Measurements from ENCODE around the gene TENM4. TPM values are rescaled to one million over a fixed set of nuclear protein-coding genes. Genes with fewer than 3 reads are reported as not detected.

TENM4 gene
- total RNA-seq, 4 donors from 2014 or later, result 5.5 to 12.3 (median 8.9) TPM

DNA sequence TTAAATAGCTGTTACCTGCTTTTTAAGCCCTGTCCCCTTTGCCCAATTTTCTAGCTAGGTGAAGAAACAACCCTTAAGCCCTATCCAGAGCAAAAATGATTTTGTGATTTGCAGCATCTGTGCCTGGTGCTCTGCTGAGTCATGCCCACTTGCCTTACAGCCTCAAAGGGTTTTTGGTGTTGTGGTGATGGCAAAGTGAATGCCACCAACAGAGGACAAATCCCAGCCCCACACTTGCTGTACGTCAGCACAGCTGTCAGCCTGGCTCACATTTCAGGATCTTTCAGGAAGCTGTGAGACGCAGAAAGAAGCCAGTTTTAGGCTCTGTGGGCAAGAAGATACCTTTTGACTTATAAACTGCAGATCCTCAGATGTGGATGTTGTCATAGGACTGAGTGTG is 401.7 kb downstream of the TENM4 start:
- no peaks in the 10 kb centered on the region for H3K36me3 ChIP-seq
- H3K9me3 ChIP-seq, result no peaks in the 10 kb centered on the region
- TF ChIP-seq POLR2A (IDR thresholded peaks at IDR 0.05), result no peak
- TF ChIP-seq EP300 (IDR thresholded peaks at IDR 0.05), result no peak
- no peak for TF ChIP-seq CTCF (IDR thresholded peaks at IDR 0.05)
- no peak for TF ChIP-seq POLR2AphosphoS5 (IDR thresholded peaks at IDR 0.05)
- no peak overlapping the region for H3K27ac ChIP-seq
- H3K4me1 ChIP-seq, result no peaks in the 10 kb centered on the region
- no peaks in the 10 kb centered on the region for H3K27me3 ChIP-seq
- WGBS, 2 donors (ENCODE audit: low coverage in 1 of 2), result 90% methylated on average over 2 of the region's 2 CpGs; no CpG with 5 or more reads in 1 of the 2 donors
- ATAC-seq, result no peak
- H3K4me3 ChIP-seq, result no peak overlapping the region

- H3K4me1 ChIP-seq, result peaks cover 0 to 4% (median 0%) of the 10 kb centered on the region in 3 donors
- 33 to 86% methylated on average over 2 to 3 of the region's 3 CpGs for WGBS, 2 donors (ENCODE audit: low coverage in 1 of 2)
- H3K4me3 ChIP-seq, result no peak overlapping the region
- TF ChIP-seq EP300 (IDR thresholded peaks at IDR 0.05) (no peak), POLR2A (IDR thresholded peaks at IDR 0.05) (no peak), POLR2AphosphoS5 (IDR thresholded peaks at IDR 0.05) (no peak), CTCF (IDR thresholded peaks at IDR 0.05) (no peak)
- H3K27me3 ChIP-seq, result no peaks in the 10 kb centered on the region
- ATAC-seq, result no peak
- no peaks in the 10 kb centered on the region for H3K36me3 ChIP-seq
- H3K27ac ChIP-seq, result no peak overlapping the region
- H3K9me3 ChIP-seq, result no peaks in the 10 kb centered on the region
These were observed 404.9 kb downstream of the TENM4 start for GRCh38 chr11:79035881-79036280.

GRCh38 chr11:79033833-79034232 is 407.0 kb downstream of the TENM4 start:
- no peaks in the 10 kb centered on the region for H3K27me3 ChIP-seq
- no peak for ATAC-seq
- TF ChIP-seq EP300 (IDR thresholded peaks at IDR 0.05) (no peak), CTCF (IDR thresholded peaks at IDR 0.05) (no peak), POLR2A (IDR thresholded peaks at IDR 0.05) (no peak), POLR2AphosphoS5 (IDR thresholded peaks at IDR 0.05) (no peak)
- no peak overlapping the region for H3K4me3 ChIP-seq
- 86 to 93% methylated on average over 3 to 4 of the region's 4 CpGs for WGBS, 2 donors (ENCODE audit: low coverage in 1 of 2)
- no peaks in the 10 kb centered on the region for H3K36me3 ChIP-seq
- no peaks in the 10 kb centered on the region for H3K9me3 ChIP-seq
- no peak overlapping the region for H3K27ac ChIP-seq
- H3K4me1 ChIP-seq, result peaks cover 0 to 15% (median 4%) of the 10 kb centered on the region in 3 donors

DNA sequence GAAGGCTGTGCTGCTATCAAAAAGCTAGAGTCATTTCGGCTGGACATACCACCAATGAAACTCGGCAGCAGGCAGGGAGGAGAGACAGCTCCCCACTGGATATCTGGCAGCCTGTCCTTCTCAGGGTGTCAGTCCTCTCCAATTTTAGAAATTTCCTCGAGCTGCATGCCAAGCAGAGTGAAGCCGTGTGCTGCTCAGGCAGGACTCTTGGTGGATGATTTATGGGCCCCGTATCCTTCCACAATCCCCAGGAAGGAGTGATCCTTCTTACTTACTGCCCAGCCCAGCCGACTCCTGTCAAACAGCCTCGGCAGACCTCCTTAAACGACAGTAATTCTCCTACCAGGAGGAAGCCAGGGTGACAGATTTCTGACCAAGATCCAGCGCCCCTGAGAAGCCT is 410.4 kb downstream of the TENM4 start:
- 20% methylated on average over 2 of the region's 9 CpGs; no CpG with 5 or more reads in 1 of the 2 donors for WGBS, 2 donors (ENCODE audit: low coverage in 1 of 2)
- ATAC-seq, result peak; percentile 55
- Histone ChIP-seq H3K4me1 (peaks cover 0 to 15% (median 4%) of the 10 kb centered on the region in 3 donors), H3K4me3 (no peak overlapping the region), H3K36me3 (no peaks in the 10 kb centered on the region), H3K27me3 (no peaks in the 10 kb centered on the region), H3K9me3 (no peaks in the 10 kb centered on the region), H3K27ac (no peak overlapping the region)
- TF ChIP-seq EP300 (IDR thresholded peaks at IDR 0.05) (no peak), POLR2A (IDR thresholded peaks at IDR 0.05) (no peak), CTCF (IDR thresholded peaks at IDR 0.05) (no peak), POLR2AphosphoS5 (IDR thresholded peaks at IDR 0.05) (no peak)

DNA sequence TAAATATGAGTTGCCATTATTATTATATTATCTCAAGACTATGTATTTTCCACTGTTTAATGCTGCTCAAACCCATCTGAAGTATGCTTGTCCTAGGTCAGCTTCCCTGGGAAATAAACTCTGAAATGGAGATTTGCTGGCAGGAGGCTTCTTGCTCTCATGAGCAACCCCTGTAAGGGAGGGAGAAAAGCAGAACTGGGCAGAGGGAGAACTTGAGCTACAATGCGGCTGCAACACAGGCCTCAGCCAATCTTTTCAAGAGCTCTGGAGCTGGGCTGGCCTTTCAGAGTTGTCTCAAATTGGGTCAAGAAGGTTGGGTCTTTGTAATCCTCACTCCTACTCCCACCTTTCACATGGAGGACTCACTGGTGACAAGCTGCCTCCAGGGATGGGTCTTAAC is 412.6 kb downstream of the TENM4 start:
- ATAC-seq, result no peak
- 83% methylated on average over 1 of the region's 1 CpG; no CpG with 5 or more reads in 1 of the 2 donors for WGBS, 2 donors (ENCODE audit: low coverage in 1 of 2)
- peaks cover 0 to 15% (median 4%) of the 10 kb centered on the region in 3 donors for H3K4me1 ChIP-seq
- no peak overlapping the region for H3K4me3 ChIP-seq
- no peaks in the 10 kb centered on the region for H3K27me3 ChIP-seq
- TF ChIP-seq EP300 (IDR thresholded peaks at IDR 0.05) (no peak), CTCF (IDR thresholded peaks at IDR 0.05) (no peak), POLR2A (IDR thresholded peaks at IDR 0.05) (no peak), POLR2AphosphoS5 (IDR thresholded peaks at IDR 0.05) (no peak)
- H3K27ac ChIP-seq, result no peak overlapping the region
- no peaks in the 10 kb centered on the region for H3K36me3 ChIP-seq
- no peaks in the 10 kb centered on the region for H3K9me3 ChIP-seq
